SW480 (cell line): ENCODE results near the gene PXDN.

ENCODE experiments used
- DNase-seq: peaks from one replicate; pipeline ENCODE4 v3.0.0-alpha.2; 2016; ENCODE audit warnings: low spot score

Gene PXDN

DNA sequence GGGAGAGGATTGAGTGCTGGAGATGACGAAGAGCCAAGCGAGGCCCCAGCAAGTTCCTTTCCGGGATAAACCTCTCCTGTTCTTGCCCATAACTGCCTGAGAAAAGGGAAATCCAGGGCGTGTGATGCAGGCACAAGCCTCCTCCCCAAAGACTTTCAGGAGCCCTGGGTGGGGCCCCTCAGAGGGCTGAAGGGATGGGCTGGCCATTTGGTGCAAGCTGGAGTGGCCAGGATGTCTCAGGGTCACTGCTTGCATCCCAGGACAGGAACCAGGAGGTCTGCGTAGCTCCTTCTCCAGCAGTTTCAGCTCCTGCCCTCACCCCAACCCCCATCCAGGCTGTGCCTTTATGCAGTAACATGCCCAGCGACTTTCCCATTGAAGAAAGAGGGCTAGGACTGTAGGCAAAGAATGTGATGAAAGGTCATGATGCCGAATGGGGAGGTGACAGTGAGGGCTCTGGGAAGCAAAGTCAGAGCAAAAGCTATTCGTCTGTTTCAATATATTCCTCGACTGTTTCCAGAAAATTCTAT is 80.2 kb downstream of the PXDN start:
- DNase-seq: no peak

DNA sequence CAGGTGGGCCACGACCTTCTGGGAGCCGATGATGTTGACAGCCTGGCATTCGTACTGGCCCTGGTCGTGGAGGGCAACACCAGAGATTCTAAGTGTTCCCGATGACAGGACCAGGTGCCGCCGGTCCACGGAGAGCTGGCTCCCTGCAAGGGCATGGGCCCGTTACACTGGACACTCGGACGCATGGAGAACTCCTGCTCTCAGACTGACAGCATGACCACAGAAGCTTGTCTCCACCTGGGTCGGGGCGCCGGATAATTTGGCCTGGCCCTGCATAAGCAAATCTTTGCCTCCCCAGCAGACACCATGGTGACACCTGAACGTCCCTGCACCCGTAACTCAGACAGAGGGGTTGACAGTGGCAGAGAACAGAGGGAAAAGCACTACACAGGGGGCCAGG is 80.7 kb downstream of the PXDN start:
- DNase-seq: no peak

DNA sequence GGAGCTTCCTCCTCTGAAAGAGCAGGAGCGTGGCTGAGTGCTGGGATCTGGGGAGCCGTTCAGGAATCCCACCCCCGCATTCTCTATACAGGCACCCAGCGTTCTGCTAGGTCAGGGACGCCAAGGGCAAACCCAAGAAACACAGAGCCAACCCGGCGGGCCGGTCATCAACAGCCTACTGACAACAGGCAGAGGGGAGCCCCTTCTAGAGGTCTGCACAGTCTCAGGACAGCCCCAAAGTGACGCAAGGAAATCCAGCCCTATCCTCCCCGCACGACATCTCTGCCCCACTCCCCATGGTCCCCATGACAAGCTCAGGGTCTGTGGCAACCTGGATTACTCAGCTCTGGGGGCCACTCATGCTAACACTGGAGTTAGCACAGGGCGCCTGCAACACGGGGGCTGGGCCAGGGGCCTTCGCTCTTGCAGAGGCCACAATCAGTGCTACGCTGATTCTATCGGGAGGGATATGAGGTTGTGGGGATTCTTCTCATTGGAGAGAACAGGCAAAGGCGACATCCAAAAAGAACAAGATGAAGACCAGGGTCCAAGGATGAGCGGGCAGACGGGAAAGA is 81.6 kb downstream of the PXDN start:
- no peak for DNase-seq

DNA sequence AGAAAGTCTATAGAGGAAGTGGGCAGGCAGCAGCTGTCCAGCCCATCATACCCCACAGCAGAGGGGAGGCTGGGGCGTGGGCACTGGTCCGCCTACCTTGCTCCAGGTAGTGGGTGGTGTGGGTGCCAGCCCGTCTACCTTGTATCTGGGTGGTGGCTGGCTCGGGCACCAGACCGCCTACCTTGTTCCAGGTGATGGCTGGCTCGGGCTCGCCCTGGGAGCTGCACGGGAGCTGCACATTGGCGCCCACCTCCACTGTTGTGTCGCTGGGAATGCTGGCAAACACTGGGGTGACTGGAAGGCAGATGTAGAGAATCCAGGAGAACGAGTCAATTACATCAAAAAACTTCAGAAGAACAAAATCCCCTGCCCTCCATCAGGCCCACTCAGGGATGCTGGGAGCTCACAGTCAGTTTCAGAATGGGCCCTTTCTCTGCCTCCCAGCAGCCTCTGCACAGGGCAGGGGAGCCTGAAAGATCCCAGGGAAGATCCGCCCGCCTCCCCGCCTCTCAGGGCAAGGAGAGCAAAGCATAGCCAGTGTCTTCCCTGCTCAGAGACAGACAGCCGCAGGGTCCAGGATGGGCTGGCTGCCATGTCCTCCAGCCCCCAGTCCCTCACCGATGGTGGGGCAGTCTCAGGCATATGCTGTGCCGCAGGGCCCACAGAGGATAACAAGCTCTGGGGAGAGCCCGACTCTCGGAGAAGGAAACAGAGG is 82.3 kb downstream of the PXDN start:
- DNase-seq: no peak

DNA sequence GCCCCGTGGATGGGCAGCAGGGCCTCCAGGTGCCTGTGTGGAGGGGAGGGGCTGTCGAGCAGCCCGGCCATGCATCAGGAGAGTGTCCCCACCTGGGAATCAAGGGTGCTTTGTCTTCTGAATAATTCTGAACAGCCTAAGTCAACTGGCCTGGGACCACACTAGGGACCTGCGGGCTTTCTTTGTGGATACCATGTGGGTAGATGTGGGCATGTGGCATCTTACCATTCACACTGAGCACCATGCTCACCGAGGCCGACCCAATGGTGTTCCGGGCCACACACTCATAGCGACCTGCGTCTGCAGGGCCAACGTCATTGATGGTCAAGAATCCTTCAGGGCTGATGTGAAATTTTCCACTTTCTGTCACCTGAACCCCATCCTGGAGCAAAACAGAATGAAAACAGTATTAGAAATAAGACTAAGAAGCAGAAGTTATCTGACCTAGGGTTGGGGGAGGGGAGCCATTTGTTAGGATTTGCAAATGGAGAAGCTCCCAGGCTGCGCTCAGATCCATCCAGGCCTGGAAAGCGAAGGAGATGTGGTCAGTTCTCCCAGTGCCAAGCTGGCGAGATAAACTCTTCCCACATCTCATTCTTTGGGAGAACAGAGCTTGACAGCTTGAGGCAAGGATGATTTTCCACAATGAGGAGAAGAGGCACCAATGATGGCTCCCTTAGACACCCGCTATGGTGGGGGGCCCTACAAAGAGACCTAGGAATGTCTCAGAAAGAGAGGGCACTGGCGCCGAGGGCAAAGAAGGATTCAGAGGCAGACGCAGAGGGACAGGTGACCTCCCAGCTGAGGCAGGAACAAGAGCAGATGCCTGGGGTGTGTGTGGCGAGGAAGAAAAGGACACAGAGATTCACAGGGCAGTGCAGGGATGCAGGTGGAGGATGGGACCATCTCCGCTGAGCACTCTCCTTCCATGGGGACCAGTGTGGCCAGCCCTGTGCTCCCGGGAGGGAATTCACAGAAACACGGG is 83.4 kb downstream of the PXDN start:
- DNase-seq: no peak

DNA sequence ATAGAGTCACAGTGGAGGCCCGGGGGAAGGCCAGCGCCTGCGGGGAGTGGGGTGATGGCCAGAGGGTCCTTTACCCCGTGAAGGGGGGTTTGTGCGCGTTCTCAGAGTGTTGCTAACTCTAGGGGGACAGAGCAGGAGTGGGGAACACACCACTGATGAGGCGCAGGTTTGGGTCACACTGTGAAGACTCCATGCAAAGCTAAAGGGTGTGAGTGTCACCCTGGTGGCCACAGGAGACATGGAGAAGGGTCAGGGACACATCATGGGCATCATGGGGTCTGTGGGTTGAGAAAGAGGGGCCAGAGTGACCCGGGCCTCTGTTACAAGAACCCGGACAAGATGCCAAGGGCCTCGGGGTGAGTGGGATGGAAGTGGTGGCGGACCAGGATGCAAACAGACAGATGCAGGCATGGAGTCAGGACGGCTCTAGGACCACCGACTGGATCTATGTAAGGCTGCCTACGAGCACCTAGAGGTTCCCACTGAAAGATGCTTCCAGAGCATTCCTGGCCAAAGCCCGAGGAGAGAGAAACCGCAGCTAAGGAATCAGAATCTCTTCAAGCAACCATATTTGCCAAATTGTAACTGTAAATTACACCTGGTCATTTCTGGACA is 84.3 kb downstream of the PXDN start:
- DNase-seq: no peak

DNA sequence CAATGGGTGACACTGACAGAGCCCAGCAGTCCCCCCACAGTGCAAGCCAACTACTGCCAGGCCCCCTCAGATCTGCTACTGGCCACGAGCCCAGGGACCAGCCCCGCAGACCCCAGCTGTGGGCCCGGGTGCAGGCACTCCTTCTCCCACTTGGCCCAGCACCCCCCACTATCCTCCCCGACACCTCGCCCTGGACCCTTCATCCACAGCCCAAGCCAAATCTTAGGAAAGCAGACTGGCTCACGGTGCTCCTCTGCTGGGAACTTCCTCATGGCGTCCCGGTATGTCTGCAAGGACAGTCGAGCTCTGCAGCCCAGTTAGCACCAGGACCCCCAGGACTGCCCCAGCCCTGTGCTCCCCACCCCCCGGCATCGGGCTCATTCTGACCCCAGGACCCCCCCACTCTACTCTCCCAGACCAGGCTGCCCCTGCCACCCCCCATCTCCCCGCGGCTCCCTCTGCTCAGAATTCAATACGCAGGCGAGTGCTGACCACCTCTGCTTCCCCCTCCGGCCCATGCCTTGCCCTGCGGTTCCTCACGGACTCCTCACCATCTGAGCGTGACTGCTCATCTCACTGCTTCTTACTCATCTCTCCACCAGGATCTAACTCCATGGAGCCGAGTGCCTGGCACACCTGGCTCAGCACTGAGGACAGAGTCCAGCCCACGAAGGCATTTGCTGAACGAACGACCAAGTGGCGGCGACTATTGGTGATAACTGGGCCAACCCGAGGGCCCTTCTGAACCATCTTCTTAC is 85.7 kb downstream of the PXDN start:
- DNase-seq: no peak

DNA sequence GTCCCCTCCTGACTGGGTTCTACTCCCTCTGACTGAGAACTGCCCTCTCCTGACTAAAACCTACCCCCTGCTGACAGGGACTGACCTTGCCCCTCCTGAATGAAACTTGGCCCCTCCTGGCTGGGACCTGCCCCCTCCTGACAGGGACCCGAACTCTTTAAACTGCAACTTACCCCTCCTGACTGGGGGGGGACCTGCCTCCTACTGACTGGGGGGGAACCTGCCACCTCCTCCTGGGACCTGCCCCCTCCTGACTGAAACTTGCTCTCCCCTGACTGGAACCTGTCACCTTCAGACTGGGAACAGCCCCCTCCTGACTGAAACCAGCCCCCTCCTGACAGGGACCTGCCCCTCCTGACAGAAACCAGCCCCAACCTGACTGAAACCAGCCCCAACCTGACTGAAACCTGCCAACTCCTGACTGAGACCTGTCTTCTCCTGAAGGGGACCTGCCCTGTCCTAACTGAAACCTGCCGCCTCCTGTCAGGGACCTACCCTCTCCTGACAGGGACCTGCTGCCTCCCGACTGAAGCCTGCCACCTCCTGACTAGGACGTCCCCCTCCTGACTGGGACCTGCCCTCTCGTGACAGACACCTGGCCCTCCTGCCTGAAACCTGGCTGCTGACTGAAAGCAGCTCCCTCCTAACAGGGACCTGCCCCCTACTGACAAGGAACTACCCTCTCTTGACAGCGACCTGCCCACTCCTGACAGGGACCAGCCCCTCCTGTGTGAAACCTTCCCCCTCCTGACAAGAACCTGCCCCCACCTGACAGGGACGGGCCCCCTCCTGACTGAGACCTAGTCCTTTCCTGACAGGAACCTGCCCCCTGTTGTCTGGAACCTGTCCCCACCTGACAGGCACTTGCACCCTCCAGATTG is 87.1 kb downstream of the PXDN start:
- DNase-seq: peak; percentile 46

DNA sequence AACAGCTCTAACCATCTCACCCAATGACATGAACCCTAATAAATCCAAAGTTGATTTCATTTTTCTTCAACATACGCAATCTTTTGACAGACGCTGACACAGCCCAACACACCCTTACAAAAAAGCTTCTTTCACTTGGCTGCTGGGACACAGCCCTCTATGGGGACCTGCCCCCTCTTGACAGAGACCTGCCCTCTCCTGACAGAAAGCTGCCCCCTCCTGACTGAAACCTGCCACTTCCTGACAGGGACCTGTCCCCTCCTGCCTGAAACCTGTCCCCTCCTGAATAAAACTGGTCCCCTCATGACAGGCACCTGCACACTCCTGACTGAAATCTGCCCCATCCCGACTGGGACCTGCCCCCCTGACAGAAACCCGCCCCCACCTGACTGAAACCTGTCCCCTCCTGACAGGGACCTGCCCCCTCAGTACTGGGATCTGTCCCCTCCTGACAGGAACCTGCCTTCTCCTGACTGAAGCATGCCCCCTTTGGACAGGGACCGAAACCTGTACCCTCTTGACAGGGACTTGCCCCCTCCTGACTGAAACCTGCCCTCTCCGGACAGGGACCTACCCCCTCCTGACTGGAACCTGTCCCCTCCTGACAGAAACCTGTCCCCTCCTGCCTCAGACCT is 87.9 kb downstream of the PXDN start:
- DNase-seq: no peak

DNA sequence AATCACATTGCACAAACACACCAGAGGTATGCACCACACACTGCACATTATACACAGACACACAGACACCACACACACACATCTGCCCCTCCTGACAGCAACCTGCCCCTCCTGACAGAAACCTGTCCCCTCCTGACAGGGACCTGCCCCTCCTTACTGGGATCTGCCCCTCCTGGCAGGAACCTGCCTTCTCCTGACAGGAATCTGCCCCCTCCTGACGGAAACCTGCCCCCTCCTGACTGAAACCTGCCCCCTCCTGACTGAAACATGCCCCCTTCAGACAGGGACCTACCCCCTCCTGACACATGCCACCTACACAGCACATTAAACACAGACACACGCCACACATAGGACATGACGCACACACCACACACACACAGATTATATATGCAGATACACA is 88.9 kb downstream of the PXDN start:
- DNase-seq: no peak

DNA sequence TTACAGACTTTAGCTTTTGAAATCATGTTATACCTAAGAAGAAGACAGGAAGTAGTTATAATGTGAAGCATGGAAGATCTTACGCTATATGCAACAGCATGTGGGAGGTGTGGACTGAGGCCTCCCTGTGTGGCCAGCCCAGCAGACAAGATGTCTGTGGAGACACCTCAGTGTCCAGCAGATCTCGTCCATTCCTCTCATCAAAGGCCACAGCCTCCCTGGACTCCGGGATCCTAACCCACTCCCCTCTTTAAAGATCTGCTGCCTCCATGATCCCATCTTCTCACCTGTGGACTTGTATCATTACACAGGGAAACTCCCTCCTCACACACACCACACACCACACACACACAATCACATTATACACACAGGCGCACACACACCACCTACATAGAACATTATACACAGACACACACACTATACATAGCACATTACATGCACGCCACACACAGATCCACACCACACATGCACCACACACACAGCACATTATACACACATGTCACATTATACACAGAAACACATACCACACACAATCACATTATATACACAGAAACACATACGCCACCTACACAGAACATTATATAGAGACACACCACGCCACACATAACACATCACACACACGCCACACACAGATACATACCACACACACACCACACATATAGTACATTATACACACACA is 89.5 kb downstream of the PXDN start:
- DNase-seq: no peak

DNA sequence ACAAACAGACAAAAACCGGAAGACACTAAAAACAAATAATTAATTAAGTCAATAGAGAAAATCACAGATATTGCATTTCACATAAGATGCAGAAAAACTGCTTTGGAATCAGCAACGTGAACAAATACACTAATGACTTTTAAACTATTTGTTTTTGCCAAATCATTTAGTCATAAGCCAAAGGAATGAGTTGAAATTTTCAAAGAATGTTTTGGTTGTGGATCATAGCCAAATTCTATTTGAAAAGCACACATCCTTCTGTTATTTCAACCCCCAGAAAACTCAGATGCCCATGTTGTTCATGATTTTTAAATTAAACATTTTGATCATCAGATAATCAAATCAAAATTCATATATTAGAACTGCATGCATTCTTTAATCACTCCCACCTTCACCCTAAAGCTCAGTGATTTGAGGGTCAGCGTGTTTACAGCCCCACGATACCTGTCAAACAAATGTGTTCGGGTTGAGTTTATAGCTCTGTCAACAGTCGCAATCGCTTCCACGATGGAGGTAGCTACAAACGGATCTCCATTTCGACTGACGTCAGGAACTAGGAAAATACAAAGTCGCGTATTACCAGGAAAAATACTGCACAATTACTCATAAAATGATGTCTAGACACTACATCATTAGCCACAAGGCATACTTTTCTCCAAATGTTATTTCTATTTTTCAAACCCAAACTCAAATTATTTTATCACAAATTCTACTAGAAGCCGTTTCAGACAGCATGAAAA is 90.2 kb downstream of the PXDN start:
- no peak for DNase-seq

DNA sequence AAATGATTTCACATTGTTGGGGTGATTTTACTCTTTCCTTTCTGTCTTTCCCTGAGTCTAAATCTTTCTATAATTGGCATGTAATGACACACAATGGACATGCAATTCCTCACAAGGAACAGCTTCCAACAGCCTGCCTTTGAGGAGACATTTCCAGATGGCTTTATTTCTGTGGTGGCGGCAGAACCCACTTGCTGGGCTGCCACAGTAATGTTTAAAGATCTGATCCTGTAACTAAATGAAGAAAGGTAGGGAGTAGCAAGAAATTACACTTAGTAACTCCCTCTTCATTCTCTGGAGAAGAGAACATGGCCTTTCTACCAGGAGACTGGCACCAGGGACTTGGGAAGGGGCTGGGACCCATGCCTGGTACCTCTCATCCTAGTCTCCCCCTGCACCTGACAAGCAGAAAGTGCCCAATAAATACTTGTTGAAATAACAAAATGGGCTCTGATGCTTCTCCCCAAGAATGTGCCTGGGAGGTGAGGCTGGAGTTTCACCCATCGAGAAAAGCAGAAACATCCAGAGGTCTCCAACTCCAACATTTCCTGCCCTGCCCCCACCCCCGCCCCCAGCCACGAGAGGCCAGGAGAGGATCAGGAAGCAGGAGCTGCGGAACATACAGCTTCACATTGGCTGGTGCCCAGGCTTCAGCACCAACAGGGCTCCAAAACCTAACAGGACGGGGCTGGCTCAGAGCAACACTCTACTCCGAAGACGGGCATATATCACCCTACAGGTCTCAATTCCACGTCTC is 92.1 kb downstream of the PXDN start:
- no peak for DNase-seq

DNA sequence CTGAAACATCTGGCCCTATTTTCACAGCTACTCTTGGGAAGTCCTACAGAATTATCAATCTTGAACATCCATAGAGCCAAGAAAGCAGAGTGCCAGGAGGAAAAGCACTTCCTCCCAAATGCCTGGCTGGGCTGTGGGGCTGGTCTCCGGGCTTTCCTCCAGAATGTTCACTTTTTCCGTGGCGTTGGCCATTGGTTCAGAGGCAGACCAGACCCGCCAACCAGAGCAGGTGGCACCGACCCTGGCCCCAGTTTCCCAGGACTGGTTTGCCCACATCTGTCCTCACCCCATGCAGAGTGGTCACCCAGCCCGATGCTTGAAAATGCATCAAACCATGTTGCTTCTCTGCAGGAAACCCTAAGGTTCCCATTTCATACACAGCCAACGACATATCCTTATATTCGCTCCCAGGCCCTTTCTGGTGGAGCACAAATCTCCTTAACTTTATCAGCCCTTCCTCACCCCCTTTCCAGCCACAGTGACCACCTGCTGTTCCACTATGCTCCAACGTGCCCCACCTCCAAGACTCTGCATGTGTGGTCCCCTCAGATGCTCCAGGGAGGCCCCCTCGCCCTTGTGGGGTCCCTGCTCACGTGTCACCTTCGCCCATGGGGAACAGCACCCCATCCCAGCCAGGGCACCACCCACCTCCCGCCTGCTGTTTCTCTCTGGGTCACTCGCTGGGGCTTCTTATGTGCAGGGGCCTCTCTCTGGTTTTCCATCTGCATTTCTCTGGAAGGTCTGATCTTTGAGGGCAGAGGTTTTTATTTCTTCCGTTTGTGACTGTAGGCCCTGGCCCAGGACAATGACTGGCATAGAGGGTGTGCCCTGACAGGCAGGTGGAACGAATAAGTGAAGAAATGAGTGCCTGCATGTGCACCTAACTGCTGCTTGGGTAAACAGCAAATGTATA is 92.9 kb downstream of the PXDN start:
- DNase-seq: no peak

DNA sequence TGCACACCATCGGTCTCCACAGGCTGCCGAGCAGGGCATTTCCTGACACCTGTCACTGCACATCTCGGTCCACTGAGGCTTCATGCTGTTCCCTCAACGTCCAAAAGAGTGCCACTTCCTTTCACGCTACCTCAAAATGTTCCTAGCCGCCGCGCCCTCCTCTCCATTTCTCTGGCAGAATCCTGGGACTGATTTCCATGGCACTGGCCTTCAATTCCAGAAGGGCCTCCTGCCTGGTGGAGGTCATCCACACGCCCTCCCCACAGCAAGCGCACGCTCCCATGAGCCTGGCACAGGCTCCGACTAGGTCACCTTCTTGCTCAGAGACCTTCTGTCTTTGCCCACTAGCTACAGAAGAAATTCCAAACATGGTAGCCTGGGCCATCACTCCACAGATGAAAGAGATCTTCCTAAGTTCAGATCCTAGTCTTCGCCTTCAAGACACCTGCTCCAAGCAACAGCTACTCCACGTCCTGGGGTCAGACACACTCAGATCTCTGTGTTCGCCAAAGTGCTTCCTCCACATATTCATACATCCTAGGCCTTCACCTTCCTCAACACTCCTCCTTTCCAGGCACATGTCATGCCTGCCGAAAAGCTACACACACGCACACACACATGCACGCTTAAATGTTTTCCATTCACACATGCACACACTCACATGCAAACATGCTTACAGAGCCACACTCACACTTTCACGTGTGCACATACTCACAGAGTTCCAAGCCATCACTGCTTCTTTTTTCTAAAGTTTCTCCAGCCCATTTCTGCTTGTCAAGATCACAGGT is 94.0 kb downstream of the PXDN start:
- no peak for DNase-seq
